Loucy (cell line): Measurements from ENCODE around the gene KCNH4.

Source experiments
- EZH2phosphoT487 ChIP-seq: fragments of 200-600 bp; IDR thresholded peaks from 2 replicates; pipeline ENCODE4 v1.6.1; 2018; ENCODE audit warnings: antibody characterized with exemption, mild to moderate bottlenecking, moderate library complexity, borderline replicate concordance
- TF ChIP-seq, protein P1 (sequence below): fragments of 200-600 bp; sonication (generic); conservative IDR thresholded peaks from 2 replicates; pipeline ENCODE4 v1.5.1; 2014; ENCODE audit warnings: mild to moderate bottlenecking, antibody characterized with exemption, low read length

DNA sequence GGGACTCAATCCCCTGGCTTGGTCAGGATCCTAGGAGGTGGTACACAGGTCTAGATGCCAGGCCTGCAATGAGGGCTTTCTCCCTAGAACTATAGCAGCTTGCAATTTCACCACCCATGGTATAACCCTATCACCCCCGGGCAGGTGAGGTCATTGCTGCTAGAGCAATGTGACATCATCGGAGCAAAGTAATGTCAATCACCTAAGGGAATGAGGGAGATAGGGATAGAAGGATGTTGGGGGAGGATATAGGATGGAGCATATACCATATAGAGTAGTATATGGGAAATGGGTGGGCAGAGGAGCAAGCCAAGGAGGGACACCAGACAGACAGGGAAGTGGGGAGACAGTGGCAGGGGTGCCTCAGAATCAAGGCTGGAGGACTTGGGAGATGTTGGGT is 3.3 kb downstream of the KCNH4 start:
- TF ChIP-seq, protein P1, sequence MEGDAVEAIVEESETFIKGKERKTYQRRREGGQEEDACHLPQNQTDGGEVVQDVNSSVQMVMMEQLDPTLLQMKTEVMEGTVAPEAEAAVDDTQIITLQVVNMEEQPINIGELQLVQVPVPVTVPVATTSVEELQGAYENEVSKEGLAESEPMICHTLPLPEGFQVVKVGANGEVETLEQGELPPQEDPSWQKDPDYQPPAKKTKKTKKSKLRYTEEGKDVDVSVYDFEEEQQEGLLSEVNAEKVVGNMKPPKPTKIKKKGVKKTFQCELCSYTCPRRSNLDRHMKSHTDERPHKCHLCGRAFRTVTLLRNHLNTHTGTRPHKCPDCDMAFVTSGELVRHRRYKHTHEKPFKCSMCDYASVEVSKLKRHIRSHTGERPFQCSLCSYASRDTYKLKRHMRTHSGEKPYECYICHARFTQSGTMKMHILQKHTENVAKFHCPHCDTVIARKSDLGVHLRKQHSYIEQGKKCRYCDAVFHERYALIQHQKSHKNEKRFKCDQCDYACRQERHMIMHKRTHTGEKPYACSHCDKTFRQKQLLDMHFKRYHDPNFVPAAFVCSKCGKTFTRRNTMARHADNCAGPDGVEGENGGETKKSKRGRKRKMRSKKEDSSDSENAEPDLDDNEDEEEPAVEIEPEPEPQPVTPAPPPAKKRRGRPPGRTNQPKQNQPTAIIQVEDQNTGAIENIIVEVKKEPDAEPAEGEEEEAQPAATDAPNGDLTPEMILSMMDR = no peak
- TF ChIP-seq EZH2phosphoT487 = no peak
